Astrocyte (in vitro differentiated cells and primary cell): ENCODE results near the gene NCOA5. TPM values are rescaled to one million over a fixed set of nuclear protein-coding genes. Genes with fewer than 3 reads are reported as not detected.

Source experiments
- DNase-seq: peaks from one replicate; pipeline ENCODE4 v3.0.0-alpha.2; 2010; ENCODE audit warnings: low read depth
- FAIRE-seq: peaks from 2 replicates; lab custom pipeline; 2011; peaks lifted over from hg19 to GRCh38; lab: Jason Lieb, UNC
- H2AFZ ChIP-seq: 2 replicates; pipeline ENCODE4 v1.6.0; 2012; ENCODE audit warnings: low read depth, low read length, inconsistent platforms
- H3K27ac ChIP-seq: 2 replicates; pipeline ENCODE4 v1.5.1; 2011; ENCODE audit warnings: low read depth, low read length, inconsistent platforms
- H3K27me3 ChIP-seq: 2 replicates; pipeline ENCODE4 v1.6.0; 2011; ENCODE audit warnings: low read length, inconsistent platforms; ENCODE audit not compliant: insufficient read depth
- H3K36me3 ChIP-seq: 2 replicates; pipeline ENCODE4 v1.5.1; 2011; ENCODE audit warnings: low read length, inconsistent platforms; ENCODE audit not compliant: insufficient read depth
- H3K4me1 ChIP-seq: 2 replicates; pipeline ENCODE4 v1.5.1; 2011; ENCODE audit warnings: low read length, inconsistent platforms; ENCODE audit not compliant: insufficient read depth
- H3K4me2 ChIP-seq: 2 replicates; pipeline ENCODE4 v1.6.0; 2012; ENCODE audit warnings: low read length, inconsistent platforms
- H3K4me3 ChIP-seq: 2 replicates; pipeline ENCODE4 v1.5.1; 2011; ENCODE audit warnings: low read depth, mild to moderate bottlenecking, low read length, inconsistent platforms; ENCODE audit not compliant: insufficient read depth
- H3K79me2 ChIP-seq: 2 replicates; pipeline ENCODE4 v1.6.0; 2012; ENCODE audit warnings: mild to moderate bottlenecking, low read length, inconsistent platforms; ENCODE audit not compliant: insufficient read depth
- H3K9ac ChIP-seq: 2 replicates; pipeline ENCODE4 v1.6.0; 2012; ENCODE audit warnings: mild to moderate bottlenecking, low read length, inconsistent platforms
- H3K9me3 ChIP-seq: 2 replicates; pipeline ENCODE4 v1.5.1; 2012; ENCODE audit warnings: low read depth, mild to moderate bottlenecking, low read length, inconsistent platforms; ENCODE audit not compliant: insufficient read depth
- H4K20me1 ChIP-seq: 2 replicates; pipeline ENCODE4 v1.6.0; 2012; ENCODE audit warnings: low read length, inconsistent platforms; ENCODE audit not compliant: insufficient read depth
- H3K27ac Mint-ChIP-seq: one replicate; pipeline ENCODE4 v1.8.0; 2021; ENCODE audit warnings: mild to moderate bottlenecking, mixed read lengths; ENCODE audit not compliant: unreplicated experiment
- H3K27me3 Mint-ChIP-seq: one replicate; pipeline ENCODE4 v1.8.0; 2021; ENCODE audit warnings: low read depth, mixed read lengths; ENCODE audit not compliant: unreplicated experiment
- H3K36me3 Mint-ChIP-seq: one replicate; pipeline ENCODE4 v1.8.0; 2021; ENCODE audit warnings: low read depth, mixed read lengths; ENCODE audit not compliant: unreplicated experiment
- H3K4me1 Mint-ChIP-seq: one replicate; pipeline ENCODE4 v1.8.0; 2021; ENCODE audit warnings: low read depth, mixed read lengths; ENCODE audit not compliant: unreplicated experiment
- H3K4me3 Mint-ChIP-seq: one replicate; pipeline ENCODE4 v1.8.0; 2021; ENCODE audit warnings: mild to moderate bottlenecking, moderate library complexity, mixed read lengths; ENCODE audit not compliant: unreplicated experiment
- H3K9me3 Mint-ChIP-seq: one replicate; pipeline ENCODE4 v1.8.0; 2021; ENCODE audit warnings: mild to moderate bottlenecking, mixed read lengths; ENCODE audit not compliant: unreplicated experiment
- EZH2 ChIP-seq: IDR thresholded peaks from 2 replicates; pipeline ENCODE4 v1.6.1; 2012; ENCODE audit warnings: mild to moderate bottlenecking, low read length, inconsistent platforms; ENCODE audit not compliant: insufficient read depth
- total RNA-seq: library from RNA; stranded (reverse); gene quantifications from 2 replicates; pipeline ENCODE4 v1.2.1, GENCODE V29; 2021
- TF ChIP-seq, protein P1 (sequence below): IDR thresholded peaks from 2 replicates; pipeline ENCODE4 v1.5.1; 2011; ENCODE audit warnings: low read depth, mild to moderate bottlenecking, inconsistent platforms, low read length, moderate library complexity; ENCODE audit not compliant: insufficient read depth

NCOA5 gene
- total RNA-seq, 1 donor from 2014 or later, result 20.7 TPM

DNA sequence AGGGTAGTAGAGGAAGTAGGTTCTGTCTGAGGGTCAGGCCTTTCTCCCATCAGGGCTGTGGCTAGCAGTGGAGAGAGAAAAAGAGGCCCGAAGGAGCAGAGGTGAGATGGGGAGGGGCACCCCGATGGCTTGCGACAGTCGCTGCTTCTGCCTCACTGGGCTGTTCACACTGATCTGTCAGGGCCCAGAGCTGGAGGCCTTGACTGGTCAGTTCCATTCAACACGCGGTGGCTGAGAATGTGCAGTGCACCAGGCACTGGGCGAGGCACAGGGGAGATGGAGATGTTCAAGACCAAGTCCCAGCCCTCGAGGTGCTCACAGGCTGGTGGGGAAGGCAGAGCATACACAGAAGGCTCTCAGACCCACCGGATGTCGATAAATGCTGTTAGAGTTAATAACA lies 39.3 kb downstream of the NCOA5 start:
- peaks cover 94% of the 10 kb centered on the region for H3K27me3 Mint-ChIP-seq
- no peak for TF ChIP-seq EZH2
- TF ChIP-seq, protein P1, sequence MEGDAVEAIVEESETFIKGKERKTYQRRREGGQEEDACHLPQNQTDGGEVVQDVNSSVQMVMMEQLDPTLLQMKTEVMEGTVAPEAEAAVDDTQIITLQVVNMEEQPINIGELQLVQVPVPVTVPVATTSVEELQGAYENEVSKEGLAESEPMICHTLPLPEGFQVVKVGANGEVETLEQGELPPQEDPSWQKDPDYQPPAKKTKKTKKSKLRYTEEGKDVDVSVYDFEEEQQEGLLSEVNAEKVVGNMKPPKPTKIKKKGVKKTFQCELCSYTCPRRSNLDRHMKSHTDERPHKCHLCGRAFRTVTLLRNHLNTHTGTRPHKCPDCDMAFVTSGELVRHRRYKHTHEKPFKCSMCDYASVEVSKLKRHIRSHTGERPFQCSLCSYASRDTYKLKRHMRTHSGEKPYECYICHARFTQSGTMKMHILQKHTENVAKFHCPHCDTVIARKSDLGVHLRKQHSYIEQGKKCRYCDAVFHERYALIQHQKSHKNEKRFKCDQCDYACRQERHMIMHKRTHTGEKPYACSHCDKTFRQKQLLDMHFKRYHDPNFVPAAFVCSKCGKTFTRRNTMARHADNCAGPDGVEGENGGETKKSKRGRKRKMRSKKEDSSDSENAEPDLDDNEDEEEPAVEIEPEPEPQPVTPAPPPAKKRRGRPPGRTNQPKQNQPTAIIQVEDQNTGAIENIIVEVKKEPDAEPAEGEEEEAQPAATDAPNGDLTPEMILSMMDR, result no peak
- no peak overlapping the region for H3K27ac ChIP-seq
- H3K9ac ChIP-seq, result no peak overlapping the region
- H3K4me1 Mint-ChIP-seq, result no peaks in the 10 kb centered on the region
- no peaks in the 10 kb centered on the region for H3K79me2 ChIP-seq
- DNase-seq (no peak), FAIRE-seq (no peak)
- H3K9me3 Mint-ChIP-seq, result peaks cover 10% of the 10 kb centered on the region
- peaks cover 10% of the 10 kb centered on the region for H3K36me3 Mint-ChIP-seq
- H2AFZ ChIP-seq, result no peak overlapping the region
- no peak overlapping the region for H3K27ac Mint-ChIP-seq
- H3K9me3 ChIP-seq, result no peaks in the 10 kb centered on the region
- H3K4me2 ChIP-seq, result no peak overlapping the region
- peaks cover 19% of the 10 kb centered on the region for H3K27me3 ChIP-seq
- no peak overlapping the region for H3K4me3 Mint-ChIP-seq
- no peaks in the 10 kb centered on the region for H3K36me3 ChIP-seq
- H3K4me3 ChIP-seq, result no peak overlapping the region
- no peaks in the 10 kb centered on the region for H3K4me1 ChIP-seq
- H4K20me1 ChIP-seq, result no peaks in the 10 kb centered on the region

DNA sequence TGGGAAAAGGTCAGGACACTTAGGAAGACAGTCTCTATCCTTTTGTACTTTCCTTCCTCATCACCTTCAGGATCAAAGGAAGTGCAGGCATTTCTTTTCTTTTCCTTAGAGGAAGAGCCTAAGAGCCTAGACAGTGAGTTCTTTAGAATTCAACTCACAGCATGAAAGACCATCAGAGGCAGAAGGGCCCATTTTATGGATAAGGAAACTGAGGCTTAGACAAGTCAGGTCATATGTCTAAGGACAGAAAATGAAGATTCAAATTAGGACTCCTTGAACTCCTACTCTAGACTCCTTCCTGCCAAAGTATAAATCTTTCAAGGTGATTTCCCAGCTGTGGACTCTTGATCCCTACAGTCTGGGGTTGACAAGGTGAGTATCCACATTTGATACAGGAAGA lies 39.9 kb downstream of the NCOA5 start:
- no peaks in the 10 kb centered on the region for H3K79me2 ChIP-seq
- H3K9ac ChIP-seq, result no peak overlapping the region
- H3K27ac Mint-ChIP-seq, result no peak overlapping the region
- peaks cover 19% of the 10 kb centered on the region for H3K27me3 ChIP-seq
- H3K4me1 Mint-ChIP-seq, result no peaks in the 10 kb centered on the region
- H3K36me3 ChIP-seq, result no peaks in the 10 kb centered on the region
- DNase-seq (no peak), FAIRE-seq (no peak)
- no peak overlapping the region for H3K4me3 Mint-ChIP-seq
- TF ChIP-seq, protein P1, result no peak
- TF ChIP-seq EZH2, result no peak
- no peaks in the 10 kb centered on the region for H4K20me1 ChIP-seq
- peaks cover 93% of the 10 kb centered on the region for H3K27me3 Mint-ChIP-seq
- no peak overlapping the region for H3K4me3 ChIP-seq
- H3K9me3 ChIP-seq, result no peaks in the 10 kb centered on the region
- no peaks in the 10 kb centered on the region for H3K4me1 ChIP-seq
- peaks cover 8% of the 10 kb centered on the region for H3K9me3 Mint-ChIP-seq
- no peak overlapping the region for H2AFZ ChIP-seq
- peaks cover 10% of the 10 kb centered on the region for H3K36me3 Mint-ChIP-seq
- no peak overlapping the region for H3K4me2 ChIP-seq
- no peak overlapping the region for H3K27ac ChIP-seq

DNA sequence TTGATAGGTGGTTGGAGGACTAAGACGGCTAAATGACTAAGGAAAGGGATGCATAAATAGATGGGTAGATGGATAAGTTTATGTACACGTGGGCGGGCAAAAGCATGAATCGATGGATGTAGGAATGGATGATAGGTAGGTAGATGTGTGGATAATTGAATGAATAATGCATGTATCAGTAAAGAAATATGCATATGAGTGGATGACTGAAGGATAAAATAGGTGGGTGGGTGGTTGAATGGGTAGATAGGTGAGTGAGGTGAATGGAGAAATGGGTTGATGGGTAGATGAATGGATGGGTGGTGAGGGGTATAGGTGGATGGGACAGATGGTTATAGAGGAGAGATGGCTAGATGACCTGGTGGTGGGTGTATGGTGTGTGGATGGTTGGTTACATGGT lies 40.6 kb downstream of the NCOA5 start:
- no peaks in the 10 kb centered on the region for H3K4me1 ChIP-seq
- H3K4me3 Mint-ChIP-seq, result no peak overlapping the region
- H3K9me3 Mint-ChIP-seq, result peaks cover 8% of the 10 kb centered on the region
- no peaks in the 10 kb centered on the region for H4K20me1 ChIP-seq
- no peak for DNase-seq
- H3K9ac ChIP-seq, result no peak overlapping the region
- H3K9me3 ChIP-seq, result no peaks in the 10 kb centered on the region
- no peak for FAIRE-seq
- H2AFZ ChIP-seq, result no peak overlapping the region
- no peak overlapping the region for H3K4me3 ChIP-seq
- H3K4me2 ChIP-seq, result no peak overlapping the region
- peaks cover 20% of the 10 kb centered on the region for H3K27me3 ChIP-seq
- H3K36me3 Mint-ChIP-seq, result peaks cover 10% of the 10 kb centered on the region
- H3K27ac Mint-ChIP-seq, result no peak overlapping the region
- no peaks in the 10 kb centered on the region for H3K4me1 Mint-ChIP-seq
- no peaks in the 10 kb centered on the region for H3K79me2 ChIP-seq
- TF ChIP-seq EZH2, result no peak
- TF ChIP-seq, protein P1, result no peak
- H3K27ac ChIP-seq, result no peak overlapping the region
- H3K27me3 Mint-ChIP-seq, result peaks cover 91% of the 10 kb centered on the region
- H3K36me3 ChIP-seq, result no peaks in the 10 kb centered on the region
